ENCODE measurements around the gene TARBP1.
A peak's percentile ranks its signal among the peaks of the same experiment; 100 is the strongest.

The TARBP1 gene

GRCh38 chr1:234477386-234478151, 1.4 kb downstream of the TARBP1 start:
- DNase-seq (no peak), ATAC-seq (ENCODE audit: insufficient read depth, low read depth) (no peak)
- peak overlapping the region; percentile 96 for H3K27ac ChIP-seq (ENCODE audit: low read length)
- peaks cover 17% of the 10 kb centered on the region for H4K20me1 ChIP-seq (ENCODE audit: insufficient read depth, low read length)
- TF ChIP-seq CTCF (IDR thresholded peaks at IDR 0.05; ENCODE audit: borderline replicate concordance, extremely low read depth, low read length, poor library complexity, severe bottlenecking) (no peak), EZH2 (IDR thresholded peaks at IDR 0.05; ENCODE audit: borderline replicate concordance, low read depth, low read length, severe bottlenecking) (no peak)
- H3K36me3 ChIP-seq (ENCODE audit: insufficient read depth, low read length): peaks cover 7% of the 10 kb centered on the region
- peak overlapping the region; percentile 85 for H2AFZ ChIP-seq (ENCODE audit: low read depth, low read length)
- H3K4me1 ChIP-seq (ENCODE audit: insufficient read depth, low read length): peaks cover 52% of the 10 kb centered on the region
- H3K9ac ChIP-seq (ENCODE audit: low read depth, low read length): peak overlapping the region; percentile 95
- peak overlapping the region; percentile 40 to 85 for H3K4me3 ChIP-seq (ENCODE audit: low read depth in 1 of 2, low read length in 2 of 2)
- peaks cover 61% of the 10 kb centered on the region for H3K79me2 ChIP-seq (ENCODE audit: insufficient read depth, low read length)
- peak overlapping the region; percentile 98 for H3K4me2 ChIP-seq (ENCODE audit: insufficient read depth, low read length)
- no peaks in the 10 kb centered on the region for H3K27me3 ChIP-seq (ENCODE audit: insufficient read depth, low read length, poor library complexity)
- no peaks in the 10 kb centered on the region for H3K9me3 ChIP-seq (ENCODE audit: insufficient read depth, low read length, severe bottlenecking)

GRCh38 chr1:234476172-234476571, 2.8 kb downstream of the TARBP1 start:
- Histone ChIP-seq H4K20me1 (ENCODE audit: insufficient read depth, low read length) (peaks cover 17% of the 10 kb centered on the region), H3K9me3 (ENCODE audit: insufficient read depth, low read length, severe bottlenecking) (no peaks in the 10 kb centered on the region), H3K4me1 (ENCODE audit: insufficient read depth, low read length) (peaks cover 52% of the 10 kb centered on the region), H2AFZ (ENCODE audit: low read depth, low read length) (no peak overlapping the region), H3K4me3 (ENCODE audit: low read depth in 1 of 2, low read length in 2 of 2) (no peak overlapping the region; a peak in 1 of 4 replicates), H3K27ac (ENCODE audit: low read length) (0 out of 2 replicates have a peak overlapping the region, but pooled peaks have one; percentile 29), H3K4me2 (ENCODE audit: insufficient read depth, low read length) (peak overlapping the region; percentile 98), H3K36me3 (ENCODE audit: insufficient read depth, low read length) (peaks cover 14% of the 10 kb centered on the region), H3K79me2 (ENCODE audit: insufficient read depth, low read length) (peaks cover 68% of the 10 kb centered on the region), H3K9ac (ENCODE audit: low read depth, low read length) (peak overlapping the region; percentile 20), H3K27me3 (ENCODE audit: insufficient read depth, low read length, poor library complexity) (no peaks in the 10 kb centered on the region)
- TF ChIP-seq CTCF (IDR thresholded peaks at IDR 0.05; ENCODE audit: borderline replicate concordance, extremely low read depth, low read length, poor library complexity, severe bottlenecking): no peak
- no peak for TF ChIP-seq EZH2 (IDR thresholded peaks at IDR 0.05; ENCODE audit: borderline replicate concordance, low read depth, low read length, severe bottlenecking)
- ATAC-seq (ENCODE audit: insufficient read depth, low read depth): no peak
- no peak for DNase-seq

- 0 out of 4 replicates have a peak overlapping the region, but pooled peaks of 1 of the 2 experiments have one; percentile 28 for H3K4me3 ChIP-seq (ENCODE audit: low read depth in 1 of 2, low read length in 2 of 2)
- ATAC-seq (ENCODE audit: insufficient read depth, low read depth) (no peak), DNase-seq (no peak)
- no peak overlapping the region for H2AFZ ChIP-seq (ENCODE audit: low read depth, low read length)
- peak overlapping the region; percentile 20 for H3K9ac ChIP-seq (ENCODE audit: low read depth, low read length)
- no peaks in the 10 kb centered on the region for H3K9me3 ChIP-seq (ENCODE audit: insufficient read depth, low read length, severe bottlenecking)
- TF ChIP-seq CTCF (IDR thresholded peaks at IDR 0.05; ENCODE audit: borderline replicate concordance, extremely low read depth, low read length, poor library complexity, severe bottlenecking) (no peak), EZH2 (IDR thresholded peaks at IDR 0.05; ENCODE audit: borderline replicate concordance, low read depth, low read length, severe bottlenecking) (no peak)
- H3K27me3 ChIP-seq (ENCODE audit: insufficient read depth, low read length, poor library complexity): no peaks in the 10 kb centered on the region
- peaks cover 16% of the 10 kb centered on the region for H3K36me3 ChIP-seq (ENCODE audit: insufficient read depth, low read length)
- peaks cover 68% of the 10 kb centered on the region for H3K79me2 ChIP-seq (ENCODE audit: insufficient read depth, low read length)
- H3K27ac ChIP-seq (ENCODE audit: low read length): peak overlapping the region; percentile 36
- H3K4me2 ChIP-seq (ENCODE audit: insufficient read depth, low read length): peak overlapping the region; percentile 98
- peaks cover 52% of the 10 kb centered on the region for H3K4me1 ChIP-seq (ENCODE audit: insufficient read depth, low read length)
- peaks cover 17% of the 10 kb centered on the region for H4K20me1 ChIP-seq (ENCODE audit: insufficient read depth, low read length)
Measured at GRCh38 chr1:234475167-234475793, 3.7 kb downstream of the TARBP1 start.
